HCT116 (cell line): ENCODE data around the gene MXRA5.

Experiments
- EZH2phosphoT487 ChIP-seq: fragments of 200-600 bp; IDR thresholded peaks from 2 replicates; pipeline ENCODE4 v1.6.1; 2018; ENCODE audit warnings: antibody characterized with exemption, borderline replicate concordance
- POLR2A ChIP-seq: IDR thresholded peaks from 2 replicates; pipeline ENCODE4 v1.7.0; 2011; ENCODE audit warnings: borderline replicate concordance; ENCODE audit not compliant: insufficient read depth, insufficient read length; ENCODE audit errors: extremely low read depth
- POLR2AphosphoS5 ChIP-seq: IDR thresholded peaks from 2 replicates; pipeline ENCODE4 v1.6.1; 2011; ENCODE audit warnings: mild to moderate bottlenecking, low read depth, low read length, moderate library complexity
- SP1 ChIP-seq: IDR thresholded peaks from 2 replicates; pipeline ENCODE4 v1.6.1; 2012; ENCODE audit warnings: low read depth
- YY1 ChIP-seq: IDR thresholded peaks from 2 replicates; pipeline ENCODE4 v1.6.1; 2011; ENCODE audit warnings: low read length, low read depth, moderate library complexity, mild to moderate bottlenecking; ENCODE audit not compliant: insufficient replicate concordance; ENCODE audit errors: extremely low read depth
- TF ChIP-seq, protein P1 (sequence below), 3 experiments: fragments of 200-600 bp in 1 of 3; sonication (generic) in 1 of 3; IDR thresholded peaks in 2 of 3; conservative IDR thresholded peaks in 1 of 3; 2 replicates each; pipeline ENCODE4 v1.5.1; 2012 to 2017; ENCODE audit warnings: low read depth in 2 of 3, low read length in 2 of 3, antibody characterized with exemption in 1 of 3, borderline replicate concordance in 1 of 3, control low read depth in 1 of 3, mild to moderate bottlenecking in 1 of 3, mixed read lengths in 1 of 3, mixed run types in 1 of 3, moderate library complexity in 1 of 3; ENCODE audit not compliant: insufficient read depth in 1 of 3

- no peak for TF ChIP-seq POLR2AphosphoS5
- no peak for TF ChIP-seq POLR2A
- TF ChIP-seq, protein P1, sequence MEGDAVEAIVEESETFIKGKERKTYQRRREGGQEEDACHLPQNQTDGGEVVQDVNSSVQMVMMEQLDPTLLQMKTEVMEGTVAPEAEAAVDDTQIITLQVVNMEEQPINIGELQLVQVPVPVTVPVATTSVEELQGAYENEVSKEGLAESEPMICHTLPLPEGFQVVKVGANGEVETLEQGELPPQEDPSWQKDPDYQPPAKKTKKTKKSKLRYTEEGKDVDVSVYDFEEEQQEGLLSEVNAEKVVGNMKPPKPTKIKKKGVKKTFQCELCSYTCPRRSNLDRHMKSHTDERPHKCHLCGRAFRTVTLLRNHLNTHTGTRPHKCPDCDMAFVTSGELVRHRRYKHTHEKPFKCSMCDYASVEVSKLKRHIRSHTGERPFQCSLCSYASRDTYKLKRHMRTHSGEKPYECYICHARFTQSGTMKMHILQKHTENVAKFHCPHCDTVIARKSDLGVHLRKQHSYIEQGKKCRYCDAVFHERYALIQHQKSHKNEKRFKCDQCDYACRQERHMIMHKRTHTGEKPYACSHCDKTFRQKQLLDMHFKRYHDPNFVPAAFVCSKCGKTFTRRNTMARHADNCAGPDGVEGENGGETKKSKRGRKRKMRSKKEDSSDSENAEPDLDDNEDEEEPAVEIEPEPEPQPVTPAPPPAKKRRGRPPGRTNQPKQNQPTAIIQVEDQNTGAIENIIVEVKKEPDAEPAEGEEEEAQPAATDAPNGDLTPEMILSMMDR (IDR thresholded peaks at IDR 0.05 in 2 of 3, conservative IDR thresholded peaks at IDR 0.05 in 1 of 3; ENCODE audit: borderline replicate concordance in 1 of 3, insufficient read depth in 1 of 3, low read depth in 2 of 3, low read length in 2 of 3), result no peak
- TF ChIP-seq YY1, result no peak
- TF ChIP-seq SP1, result no peak
- no peak for TF ChIP-seq EZH2phosphoT487
Observed at GRCh38 chrX:3393178-3393577, 46.7 kb upstream of the MXRA5 start.
